Esophagus squamous epithelium (tissue), 5 donors: ENCODE results near the gene PLK5. TPM values are rescaled to one million over a fixed set of nuclear protein-coding genes. Genes with fewer than 3 reads are reported as not detected.

Experiments used
- DNase-seq: peaks from one replicate; lab custom pipeline; 2025; lab: John Stamatoyannopoulos, UW
- H3K27ac ChIP-seq, 4 donors: fragments of 200-600 bp; sonication (generic); one replicate each; pipeline ENCODE4 v1.5.1; 2016 to 2019; ENCODE audit warnings: mild to moderate bottlenecking in 1 of 4
- H3K27me3 ChIP-seq, 4 donors: fragments of 200-600 bp; sonication (generic); 1 replicate in 3 of 4; 2 replicates in 1 of 4; pipeline versions ENCODE4 v1.5.1 to v1.6.0; 2017 to 2021; ENCODE audit warnings: antibody characterized with exemption in 1 of 4
- H3K36me3 ChIP-seq, 3 donors: fragments of 200-600 bp; sonication (generic); one replicate each; pipeline ENCODE4 v1.5.1; 2016 to 2019
- H3K4me1 ChIP-seq, 3 donors: fragments of 200-600 bp; sonication (generic); one replicate each; pipeline ENCODE4 v1.5.1; 2017 to 2019
- H3K4me3 ChIP-seq, 4 donors: fragments of 200-600 bp; sonication (generic); 1 replicate in 3 of 4; 2 replicates in 1 of 4; pipeline ENCODE4 v1.5.1; 2016 to 2019; ENCODE audit warnings: mild to moderate bottlenecking in 2 of 4, moderate library complexity in 1 of 4
- H3K9me3 ChIP-seq, 3 donors: fragments of 200-600 bp; sonication (generic); one replicate each; pipeline ENCODE4 v1.5.1; 2016 to 2019
- CTCF ChIP-seq, 6 experiments: fragments of 450-650 bp in 4 of 6; fragments of 200-600 bp in 2 of 6; sonication (generic) in 2 of 6; IDR thresholded peaks; one replicate each; pipeline ENCODE4 v1.5.1; 2016 to 2019; ENCODE audit warnings: antibody characterized with exemption in 6 of 6, mild to moderate bottlenecking in 4 of 6, moderate library complexity in 4 of 6
- POLR2A ChIP-seq, 4 donors: fragments of 450-650 bp; IDR thresholded peaks; one replicate each; pipeline ENCODE4 v1.6.1; 2017; ENCODE audit warnings: antibody characterized with exemption in 4 of 4, mild to moderate bottlenecking in 4 of 4, moderate library complexity in 3 of 4
- WGBS, 2 donors: methylation state at CpG; one replicate each; pipeline ENCODE4 v1.1.5; 2018; 5-methylcytosine and 5-hydroxymethylcytosine counted together
- intact Hi-C: fragments of 100-400 bp; cut with DNase I; formaldehyde crosslinking; loops from one replicate; pipeline ENCODE4 v1.15.0; 2022
- total RNA-seq, 4 donors: library from RNA; depleted of rRNA; stranded (reverse); fragments of >200 nt; gene quantifications; one replicate each; pipeline ENCODE4 v1.1.0, GENCODE V29; 2016
- donor health status: DM: yes; HTN: yes; CAD: no.

Gene PLK5
- total RNA-seq, 4 donors from 2014 or later: 0.19 to 0.66 TPM; not detected in 2

GRCh38 chr19:1512671-1513498 is 11.0 kb upstream of the PLK5 start, which contains the start of gene ADAMTSL5:
Gene ADAMTSL5 (minus strand): TSS chr19:1513019. CDS start chr19:1510943, 2,076 bp downstream.
- Histone ChIP-seq H3K36me3 (no peaks in the 10 kb centered on the region), H3K4me3 (peak within 1 kb of the TSS; percentile 49 to 77 (median 60)), H3K4me1 (peaks cover 37 to 61% (median 38%) of the 10 kb centered on the region in 3 donors), H3K9me3 (no peaks in the 10 kb centered on the region), H3K27me3 (peaks cover 0 to 48% (median 0%) of the 10 kb centered on the region in 4 donors), H3K27ac (peak within 1 kb of the TSS; percentile 88 to 91 (median 89))
- no peak for DNase-seq
- peak in 2 of 6 experiments; percentile 17 to 35 for TF ChIP-seq CTCF (IDR thresholded peaks at IDR 0.05)
- peak in 2 of 4 donors; percentile 40 to 58 for TF ChIP-seq POLR2A (IDR thresholded peaks at IDR 0.05)
- intact Hi-C loops: no loop called here
- WGBS, 2 donors: 15 to 30% methylated on average over 1 to 4 of the region's 78 CpGs

GRCh38 chr19:1513499-1514294 is 10.2 kb upstream of the PLK5 start:
- no peak for DNase-seq
- peaks cover 34 to 53% (median 37%) of the 10 kb centered on the region in 3 donors for H3K4me1 ChIP-seq
- peak overlapping the region; percentile 49 to 77 (median 60) for H3K4me3 ChIP-seq
- H3K27ac ChIP-seq: peak overlapping the region; percentile 88 to 91 (median 89)
- H3K27me3 ChIP-seq: peaks cover 0 to 53% (median 0%) of the 10 kb centered on the region in 4 donors
- H3K9me3 ChIP-seq: no peaks in the 10 kb centered on the region
- intact Hi-C loops: no loop called here
- WGBS, 2 donors: no CpG with 5 or more reads among the region's 52 CpGs
- no peak for TF ChIP-seq POLR2A (IDR thresholded peaks at IDR 0.05)
- peak; percentile 44 to 83 (median 70) for TF ChIP-seq CTCF (IDR thresholded peaks at IDR 0.05)
- no peaks in the 10 kb centered on the region for H3K36me3 ChIP-seq

- no peak overlapping the region for H3K4me3 ChIP-seq
- H3K36me3 ChIP-seq: no peaks in the 10 kb centered on the region
- intact Hi-C loops: no loop called here
- WGBS, 2 donors: 60 to 69% methylated on average over 2 to 7 of the region's 10 CpGs
- TF ChIP-seq POLR2A (IDR thresholded peaks at IDR 0.05): no peak
- no peak for TF ChIP-seq CTCF (IDR thresholded peaks at IDR 0.05)
- H3K4me1 ChIP-seq: peaks cover 34 to 47% (median 37%) of the 10 kb centered on the region in 3 donors
- peaks cover 0 to 54% (median 0%) of the 10 kb centered on the region in 4 donors for H3K27me3 ChIP-seq
- no peak for DNase-seq
- H3K9me3 ChIP-seq: no peaks in the 10 kb centered on the region
- H3K27ac ChIP-seq: peak overlapping the region in 1 of 4 donors; percentile 91
Measured at GRCh38 chr19:1514295-1514661, 9.6 kb upstream of the PLK5 start.

- peaks cover 29 to 39% (median 34%) of the 10 kb centered on the region in 3 donors for H3K4me1 ChIP-seq
- 60 to 82% methylated on average over 7 to 12 of the region's 14 CpGs for WGBS, 2 donors
- no peak for TF ChIP-seq CTCF (IDR thresholded peaks at IDR 0.05)
- TF ChIP-seq POLR2A (IDR thresholded peaks at IDR 0.05): no peak
- peaks cover 0 to 56% (median 0%) of the 10 kb centered on the region in 4 donors for H3K27me3 ChIP-seq
- no peak overlapping the region for H3K27ac ChIP-seq
- H3K9me3 ChIP-seq: no peaks in the 10 kb centered on the region
- no peak overlapping the region for H3K4me3 ChIP-seq
- no peaks in the 10 kb centered on the region for H3K36me3 ChIP-seq
- intact Hi-C loops: no loop called here
- no peak for DNase-seq
Measured at GRCh38 chr19:1514986-1515721, 8.7 kb upstream of the PLK5 start.
